IPS-18c (cell line): ENCODE measurements around the gene INHBE.
"Not testable (repeated sequence)": the region's sequence is repeated elsewhere in the genome, so short reads cannot be mapped to it uniquely, and the experiment has no call there.

Source experiments
- H3K4me3 ChIP-seq: 2 replicates; pipeline ENCODE4 v1.7.0; 2013; ENCODE audit warnings: low read depth, mild to moderate bottlenecking, low read length, moderate library complexity; ENCODE audit not compliant: insufficient read depth
- H3K9me3 ChIP-seq: one replicate; pipeline ENCODE4 v1.6.1; 2013; ENCODE audit warnings: mild to moderate bottlenecking, low read length, moderate library complexity; ENCODE audit not compliant: control insufficient read depth, insufficient read depth

Gene INHBE

GRCh38 chr12:57434517-57435223 lies 20.4 kb upstream of the INHBE start, which contains the start of gene INHBC:
Gene INHBC (plus strand): TSS chr12:57434784. CDS start chr12:57434887, 103 bp downstream.
- no peak within 1 kb of the TSS for H3K4me3 ChIP-seq
- no peaks in the 10 kb centered on the region for H3K9me3 ChIP-seq

- Histone ChIP-seq H3K9me3 (no peaks in the 10 kb centered on the region), H3K4me3 (no peak overlapping the region)
Observed at GRCh38 chr12:57435293-57435692, 19.8 kb upstream of the INHBE start.

- no peaks in the 10 kb centered on the region for H3K9me3 ChIP-seq
- no peak overlapping the region for H3K4me3 ChIP-seq
Observed at GRCh38 chr12:57438400-57438799, 16.7 kb upstream of the INHBE start.

- Histone ChIP-seq H3K4me3 (no peak overlapping the region), H3K9me3 (peaks cover 2% of the 10 kb centered on the region)
Observed at GRCh38 chr12:57439762-57440266, 15.3 kb upstream of the INHBE start.

GRCh38 chr12:57441393-57441792 lies 13.7 kb upstream of the INHBE start:
- H3K9me3 ChIP-seq, H3K4me3 ChIP-seq: not testable (repeated sequence)

GRCh38 chr12:57441846-57442427 lies 13.2 kb upstream of the INHBE start:
- Histone ChIP-seq H3K9me3 (peaks cover 2% of the 10 kb centered on the region), H3K4me3 (no peak overlapping the region)

GRCh38 chr12:57444337-57444736 lies 10.8 kb upstream of the INHBE start:
- not testable (repeated sequence) for H3K9me3 ChIP-seq, H3K4me3 ChIP-seq

- peaks cover 2% of the 10 kb centered on the region for H3K9me3 ChIP-seq
- H3K4me3 ChIP-seq, result no peak overlapping the region
Observed at GRCh38 chr12:57444744-57445143, 10.4 kb upstream of the INHBE start.

GRCh38 chr12:57446292-57446960 lies 8.7 kb upstream of the INHBE start:
- no peak overlapping the region for H3K4me3 ChIP-seq
- H3K9me3 ChIP-seq, result peaks cover 2% of the 10 kb centered on the region

GRCh38 chr12:57448669-57449068 lies 6.4 kb upstream of the INHBE start:
- Histone ChIP-seq H3K9me3 (peaks cover 2% of the 10 kb centered on the region), H3K4me3 (no peak overlapping the region)

- Histone ChIP-seq H3K9me3 (no peaks in the 10 kb centered on the region), H3K4me3 (no peak overlapping the region)
Observed at GRCh38 chr12:57449375-57449774, 5.7 kb upstream of the INHBE start.

- Histone ChIP-seq H3K9me3 (no peaks in the 10 kb centered on the region), H3K4me3 (no peak overlapping the region)
Observed at GRCh38 chr12:57450057-57450456, 5.0 kb upstream of the INHBE start.

GRCh38 chr12:57451233-57451778 lies 3.8 kb upstream of the INHBE start:
- H3K9me3 ChIP-seq, result no peaks in the 10 kb centered on the region
- no peak overlapping the region for H3K4me3 ChIP-seq

GRCh38 chr12:57452181-57452936 lies 2.7 kb upstream of the INHBE start:
- Histone ChIP-seq H3K4me3 (no peak overlapping the region), H3K9me3 (no peaks in the 10 kb centered on the region)

- Histone ChIP-seq H3K4me3 (no peak overlapping the region), H3K9me3 (no peaks in the 10 kb centered on the region)
Observed at GRCh38 chr12:57452937-57453509, 2.1 kb upstream of the INHBE start.

GRCh38 chr12:57454213-57454565 lies 918 bp upstream of the INHBE start:
- Histone ChIP-seq H3K9me3 (no peaks in the 10 kb centered on the region), H3K4me3 (no peak overlapping the region)
